ENCODE results near the gene LRRC8E. TPM values are rescaled to one million over a fixed set of nuclear protein-coding genes. Genes with fewer than 3 reads are reported as not detected.

LRRC8E gene
- total and polyA plus RNA-seq, 2 of the 8 experiments (the other 6 are each of a cell fraction or from before 2014, with no cell fraction given): 2.7 to 2.9 TPM

- H2BK15ac ChIP-seq (ENCODE audit: low read length): no peak overlapping the region
- POLR2A ChIA-PET (ENCODE audit: partially characterized antibody): interaction anchor here (1.1 to 10.6 kb wide), 9 partner anchors 10 to 400 kb away, joined by 3 to 106 read pairs (median 10); partner anchors contain the start of genes MAP2K7, NDUFA7, RPS28 and TIMM44
- peak overlapping the region; percentile 71; the same call in 1 of the 2 replicates for H3K18ac ChIP-seq (ENCODE audit: extremely low read depth, low read length)
- peaks cover 15 to 32% (median 29%) of the 10 kb centered on the region in 4 experiments; a peak in 6 of 7 replicates for H3K27me3 ChIP-seq (replicated peaks in 1 of 4; ENCODE audit: control insufficient read depth in 3 of 4, extremely low read depth in 1 of 4, insufficient read depth in 3 of 4, low read length in 3 of 4)
- H3K4me2 ChIP-seq (ENCODE audit: insufficient read depth in 1 of 2, low read depth in 2 of 2, low read length in 2 of 2): peak overlapping the region; percentile 72 to 84
- H3K23me2 ChIP-seq (ENCODE audit: low read depth, low read length): peaks cover 23% of the 10 kb centered on the region
- peak overlapping the region; percentile 53 to 86 (median 60) for H3K4me3 ChIP-seq (ENCODE audit: extremely low read depth in 1 of 4, insufficient read depth in 2 of 4, low read depth in 3 of 4, low read length in 4 of 4)
- CTCF ChIA-PET (ENCODE audit: partially characterized antibody): interaction anchor here (0.6 to 9.0 kb wide), 13 partner anchors 8 to 81 kb away, joined by 3 to 112 read pairs (median 6); partner anchors contain the start of gene MAP2K7
- H3K14ac ChIP-seq (ENCODE audit: insufficient read length): no peak overlapping the region
- FAIRE-seq: no peak
- 46% methylated on average over 10 of the region's 62 CpGs; no CpG with 5 or more reads in 1 of the 2 experiments for WGBS, 2 experiments (ENCODE audit: extremely low coverage in 1 of 2, insufficient coverage in 1 of 2, insufficient read length in 1 of 2, insufficient replicate concordance in 2 of 2, low coverage in 1 of 2, low lambda C conversion rate in 2 of 2, missing lambda C conversion rate in 1 of 2)
- H3K4ac ChIP-seq (replicated peaks; ENCODE audit: insufficient read length, low read depth, low read length): no peak overlapping the region
- H3K23ac ChIP-seq (ENCODE audit: insufficient read length): no peak overlapping the region
- no peak overlapping the region for H4K91ac ChIP-seq (replicated peaks; ENCODE audit: insufficient read length, low read length)
- H3K9me3 ChIP-seq (ENCODE audit: insufficient read depth in 2 of 2, low read depth in 1 of 2, low read length in 1 of 2): no peaks in the 10 kb centered on the region
- H3K79me1 ChIP-seq (ENCODE audit: low read depth, low read length): no peaks in the 10 kb centered on the region
- H2BK120ac ChIP-seq (replicated peaks; ENCODE audit: low read depth, low read length): no peak overlapping the region
- DNase-seq (ENCODE audit: low read depth in 1 of 2, low spot score in 2 of 2): peak; percentile 85 to 99
- peaks cover 0 to 23% (median 13%) of the 10 kb centered on the region in 4 experiments; a peak in 5 of 7 replicates for H3K4me1 ChIP-seq (replicated peaks in 1 of 4; ENCODE audit: control insufficient read depth in 3 of 4, insufficient read depth in 4 of 4, low read length in 3 of 4)
- no peak overlapping the region for H3K56ac ChIP-seq (replicated peaks; ENCODE audit: insufficient read length, low read depth, low read length)
- no peak overlapping the region for H2BK20ac ChIP-seq (ENCODE audit: low read length)
- no peaks in the 10 kb centered on the region for H3K79me2 ChIP-seq (ENCODE audit: control insufficient read depth in 1 of 2, insufficient read depth in 2 of 2, low read length in 2 of 2)
- peaks cover 7 to 10% of the 10 kb centered on the region in 2 experiments for H4K20me1 ChIP-seq (replicated peaks in 1 of 2; ENCODE audit: control insufficient read depth in 1 of 2, insufficient read depth in 2 of 2, low read length in 2 of 2)
- H4K5ac ChIP-seq (ENCODE audit: insufficient read length, low read depth, low read length): peak overlapping the region; percentile 67
- H2BK12ac ChIP-seq (ENCODE audit: low read depth, low read length): no peak overlapping the region
- 0 out of 2 replicates have a peak overlapping the region, but pooled peaks have one; percentile 13 for H2AK5ac ChIP-seq (ENCODE audit: low read depth, low read length)
- no peak overlapping the region for H2AFZ ChIP-seq (ENCODE audit: low read length)
- no peak overlapping the region for H3K27ac ChIP-seq (ENCODE audit: low read depth, low read length)
- H3K9ac ChIP-seq (replicated peaks in 1 of 4; ENCODE audit: extremely low read depth in 1 of 4, low read depth in 3 of 4, low read length in 3 of 4): peak overlapping the region; percentile 5 to 56 (median 42); a peak in 5 of 7 replicates
- H3K36me3 ChIP-seq (ENCODE audit: control insufficient read depth in 2 of 4, insufficient read depth in 4 of 4, low read length in 3 of 4): no peaks in the 10 kb centered on the region
- 0 out of 2 replicates have a peak overlapping the region, but pooled peaks have one; percentile 20 for H2BK5ac ChIP-seq (ENCODE audit: low read depth, low read length)
- H4K8ac ChIP-seq (ENCODE audit: extremely low read depth, insufficient read depth, low read length): peak overlapping the region; percentile 32; the same call in 1 of the 2 replicates
- TF ChIP-seq SAP30 (IDR thresholded peaks at IDR 0.05; ENCODE audit: insufficient read depth, insufficient replicate concordance, low read length): no peak
- TF ChIP-seq CTBP2 (IDR thresholded peaks at IDR 0.05; ENCODE audit: borderline replicate concordance, insufficient read depth, insufficient read length, low read length): no peak
- no peak for TF ChIP-seq GTF2F1 (IDR thresholded peaks at IDR 0.05; ENCODE audit: borderline replicate concordance, low read depth, low read length)
- TF ChIP-seq CBX5 (IDR thresholded peaks at IDR 0.05; ENCODE audit: low read depth, low read length): no peak
- TF ChIP-seq KDM1A (IDR thresholded peaks at IDR 0.05; ENCODE audit: borderline replicate concordance, low read length): no peak
- TF ChIP-seq POLR2AphosphoS5 (IDR thresholded peaks at IDR 0.05; ENCODE audit: low read depth, low read length): no peak
- no peak for TF ChIP-seq TCF12 (IDR thresholded peaks at IDR 0.05; ENCODE audit: low read depth, low read length)
- TF ChIP-seq HDAC2 (IDR thresholded peaks at IDR 0.05; ENCODE audit: borderline replicate concordance in 1 of 2, low read depth in 2 of 2, low read length in 2 of 2): no peak
- TF ChIP-seq PHF8 (conservative IDR thresholded peaks at IDR 0.05; ENCODE audit: low read depth, low read length): no peak
- TF ChIP-seq YY1 (IDR thresholded peaks at IDR 0.05; ENCODE audit: low read depth, low read length): no peak
- no peak for TF ChIP-seq JUN (IDR thresholded peaks at IDR 0.05; ENCODE audit: low read depth, low read length)
Measured at GRCh38 chr19:7920519-7921301, 32.4 kb downstream of the LRRC8E start.

Data from H1 (cell line).